K562 (cell line): ENCODE results near the gene APOL4. TPM values are rescaled to one million over a fixed set of nuclear protein-coding genes. Genes with fewer than 3 reads are reported as not detected.

ENCODE experiments used
- ATAC-seq: fragments of 200-7000 bp; cut with Tn5 transposase; 3 replicates; pipeline ENCODE4 v1.9.1; 2020; ENCODE audit warnings: moderate library complexity
- BruUV-seq: library from RNA; stranded (reverse); fragments of 400-500 nt; replicated peaks from 2 replicates; lab custom pipeline; 2021; lab: Mats Ljungman, UMichigan
- CTCF ChIA-PET: fragments of 300-600 bp; formaldehyde crosslinking; extraction: SDS; loops from one replicate; lab custom pipeline; 2021; ENCODE audit warnings: low intra/inter-chr PET ratio; lab: Yijun Ruan, JAX
- POLR2A ChIA-PET: fragments of 300-600, 350-650 bp; sonication (Branson Sonifier 250); formaldehyde crosslinking; extraction: SDS; loops from one replicate; lab custom pipeline; 2021; ENCODE audit warnings: antibody characterized with exemption, inconsistent platforms; lab: Yijun Ruan, JAX
- DNase-seq, 4 experiments: peaks; one replicate each; pipeline versions ENCODE4 v3.0.0 to v3.0.0-alpha.2; 2011 to 2018; ENCODE audit warnings: low spot score in 3 of 4, mixed read lengths in 3 of 4; ENCODE audit errors: extremely low read depth in 1 of 4
- FAIRE-seq: peaks from 2 replicates; lab custom pipeline; 2011; peaks lifted over from hg19 to GRCh38; lab: Jason Lieb, UNC
- H2AFZ ChIP-seq: 2 replicates; pipeline ENCODE4 v1.6.0; 2011; ENCODE audit warnings: low read depth, low read length, control low read depth, inconsistent platforms
- H3K27ac ChIP-seq: fragments of 200-600 bp; 3 replicates; pipeline ENCODE4 v1.8.0; 2011; ENCODE audit warnings: low read depth, mild to moderate bottlenecking, control low read depth, inconsistent platforms, low read length, moderate library complexity, mixed read lengths; ENCODE audit errors: extremely low read depth
- H3K27me3 ChIP-seq, 2 experiments: fragments of 300-600 bp in 1 of 2; 2 replicates in 1 of 2; 3 replicates in 1 of 2; pipeline versions ENCODE4 v1.6.0 to v1.8.0; 2011; ENCODE audit warnings: inconsistent platforms in 2 of 2, low read length in 2 of 2, mild to moderate bottlenecking in 1 of 2, mixed read lengths in 1 of 2, moderate library complexity in 1 of 2; ENCODE audit not compliant: control insufficient read depth in 2 of 2, insufficient read depth in 2 of 2
- H3K36me3 ChIP-seq: fragments of 300-600 bp; 3 replicates; pipeline ENCODE4 v1.8.0; 2011; ENCODE audit warnings: mild to moderate bottlenecking, low read length, inconsistent platforms; ENCODE audit not compliant: control insufficient read depth, insufficient read depth
- H3K4me1 ChIP-seq, 2 experiments: fragments of 200-600 bp in 1 of 2; replicated peaks in 1 of 2; 2 replicates in 1 of 2; 3 replicates in 1 of 2; pipeline versions ENCODE4 v1.5.1 to v1.8.0; 2011; ENCODE audit warnings: inconsistent platforms in 2 of 2, low read length in 2 of 2, mild to moderate bottlenecking in 1 of 2, mixed read lengths in 1 of 2, moderate library complexity in 1 of 2; ENCODE audit not compliant: control insufficient read depth in 2 of 2, insufficient read depth in 2 of 2
- H3K4me2 ChIP-seq: 2 replicates; pipeline ENCODE4 v1.6.1; 2011; ENCODE audit warnings: low read length, control low read depth, inconsistent platforms, mixed read lengths; ENCODE audit not compliant: insufficient read depth
- H3K4me3 ChIP-seq: fragments of 200-600 bp; sonication (generic), shearing (Covaris generic); 2 replicates; pipeline ENCODE4 v1.5.1; 2016; ENCODE audit warnings: control low read depth, inconsistent platforms
- H3K79me2 ChIP-seq: fragments of 200-600 bp; 3 replicates; pipeline ENCODE4 v1.8.0; 2011; ENCODE audit warnings: low read length, inconsistent platforms; ENCODE audit not compliant: control insufficient read depth, insufficient read depth
- H3K9ac ChIP-seq, 2 experiments: 2 replicates each; pipeline versions ENCODE4 v1.6.0 to v1.6.1; 2011; ENCODE audit warnings: low read depth in 2 of 2, low read length in 2 of 2, control low read depth in 1 of 2, inconsistent platforms in 1 of 2, mild to moderate bottlenecking in 1 of 2, mixed read lengths in 1 of 2; ENCODE audit not compliant: insufficient read depth in 1 of 2
- H3K9me1 ChIP-seq: one replicate; pipeline ENCODE4 v1.6.0; 2011; ENCODE audit warnings: inconsistent platforms, mild to moderate bottlenecking, low read length, moderate library complexity; ENCODE audit not compliant: control insufficient read depth, insufficient read depth
- H3K9me3 ChIP-seq: replicated peaks from 2 replicates; pipeline ENCODE4 v1.5.1; 2011; ENCODE audit warnings: low read depth, low read length, inconsistent platforms; ENCODE audit not compliant: control insufficient read depth, insufficient read depth
- H4K20me1 ChIP-seq: replicated peaks from 2 replicates; pipeline ENCODE4 v1.6.1; 2011; ENCODE audit warnings: low read length, inconsistent platforms, mixed read lengths; ENCODE audit not compliant: control insufficient read depth, insufficient read depth
- GABPB1 ChIP-seq: sonication (generic); formaldehyde crosslinking; IDR thresholded peaks from 2 replicates; pipeline ENCODE4 v1.8.0; 2022; ENCODE audit warnings: mild to moderate bottlenecking, missing genetic modification reagents
- HDAC3 ChIP-seq: fragments of 450-650 bp; IDR thresholded peaks from 2 replicates; pipeline ENCODE4 v1.6.1; 2018; ENCODE audit warnings: borderline replicate concordance, mild to moderate bottlenecking, moderate library complexity; ENCODE audit not compliant: partially characterized antibody
- KDM2B ChIP-seq: fragments of 250-450 bp; sonication (Bioruptor Pico); IDR thresholded peaks from 2 replicates; pipeline ENCODE4 v1.8.0; 2021; ENCODE audit warnings: mild to moderate bottlenecking, moderate library complexity
- SIN3B ChIP-seq: fragments of 450-650 bp; IDR thresholded peaks from 2 replicates; pipeline ENCODE4 v1.6.1; 2017; ENCODE audit warnings: low read depth, mild to moderate bottlenecking, moderate library complexity
- SRSF9 ChIP-seq: fragments of 200-400 bp; formaldehyde crosslinking; IDR thresholded peaks from 2 replicates; pipeline ENCODE4 v1.6.1; 2017; ENCODE audit warnings: low read depth, low read length, borderline replicate concordance
- TARDBP ChIP-seq: fragments of 450-650 bp; IDR thresholded peaks from 2 replicates; pipeline ENCODE4 v1.6.1; 2016
- WGBS: fragments of 100-300 bp; shearing (Covaris generic); methylation state at CpG from one replicate; pipeline ENCODE4 v1.1.6; 2016; ENCODE audit warnings: low coverage, mixed read lengths; ENCODE audit not compliant: insufficient coverage; ENCODE audit errors: missing lambda C conversion rate; 5-methylcytosine and 5-hydroxymethylcytosine counted together
- in situ Hi-C: fragments of 300-500 bp; cut with MboI; formaldehyde crosslinking; loops from 4 replicates; pipeline ENCODE4 v1.15.0; 2018; ENCODE audit warnings: inconsistent platforms, mixed read lengths
- intact Hi-C: fragments of 100-400 bp; cut with micrococcal nuclease; formaldehyde crosslinking; loops from 2 replicates; pipeline ENCODE4 v1.14.2; 2022
- polyA plus RNA-seq, 8 experiments: library from polyadenylated mRNA; depleted of rRNA in 4 of 8; stranded (reverse) in 5 of 8; unstranded in 3 of 8; fragments of >200 nt; fragmentation: Nextera tagmentation in 2 of 8; fragmentation: Illumina TruSeq in 1 of 8; extraction: Ambion mirVana in 2 of 8; extraction: Trizol in 1 of 8; gene quantifications; 2 replicates each; pipeline versions ENCODE4 v1.2.1 to v1.2.3, GENCODE V29; 2011 to 2014; ENCODE audit warnings: inconsistent platforms in 1 of 8, missing spikeins in 1 of 8
- total RNA-seq, 7 experiments: library from RNA; depleted of rRNA in 6 of 7; stranded (reverse); fragments of >200 nt in 6 of 7; fragmentation: Illumina TruSeq in 2 of 7; extraction: Trizol in 2 of 7; gene quantifications; 2 replicates each; pipeline versions ENCODE4 v1.2.1 to v1.2.3, GENCODE V29; 2011 to 2021; ENCODE audit warnings: low replicate concordance in 1 of 7
- TF ChIP-seq, protein P1 (sequence below): fragments of 150-350 bp; IDR thresholded peaks from 2 replicates; pipeline ENCODE4 v1.6.1; 2014; ENCODE audit warnings: low read depth, mild to moderate bottlenecking, low read length, borderline replicate concordance

Gene APOL4
- total and polyA plus RNA-seq, 9 of the 15 experiments (the other 6 are each of a cell fraction or from before 2014, with no cell fraction given) = 6.5 to 15.0 (median 9.8) TPM

DNA sequence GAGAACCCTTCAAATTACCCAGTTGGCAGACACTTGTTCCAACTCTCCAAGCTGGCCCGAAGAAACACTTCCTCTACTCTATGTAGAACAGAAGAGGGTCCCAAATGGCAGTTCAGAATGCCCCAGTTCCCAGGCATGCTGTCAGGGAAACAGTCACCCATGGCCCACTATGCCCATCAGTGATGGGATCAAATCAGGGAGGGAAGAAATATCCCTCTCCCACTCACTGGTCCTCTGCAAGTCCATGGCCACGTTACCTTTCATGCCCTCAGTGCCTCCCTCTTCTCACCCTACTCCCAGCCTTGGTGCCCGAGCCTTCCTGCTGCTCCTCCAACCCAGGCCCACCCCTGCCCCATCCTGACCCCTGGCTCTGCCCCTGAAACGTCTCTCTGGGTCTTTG is 57.7 kb downstream of the APOL4 start:
- POLR2A ChIA-PET = no interaction called here
- Histone ChIP-seq H3K9me1 (no peaks in the 10 kb centered on the region), H3K4me3 (no peak overlapping the region), H3K27ac (no peak overlapping the region), H3K9me3 (no peaks in the 10 kb centered on the region), H4K20me1 (no peaks in the 10 kb centered on the region), H3K9ac (no peak overlapping the region), H3K4me2 (no peak overlapping the region), H2AFZ (no peak overlapping the region), H3K36me3 (no peaks in the 10 kb centered on the region), H3K27me3 (peaks cover 5 to 16% of the 10 kb centered on the region in 2 experiments; a peak in 3 of 5 replicates), H3K4me1 (peaks cover 0 to 3% of the 10 kb centered on the region in 2 experiments; a peak in 1 of 5 replicates), H3K79me2 (no peaks in the 10 kb centered on the region)
- in situ Hi-C loops = loop anchor here (5.0 kb wide), 1 partner anchor 38 kb away; no protein-coding TSS in a partner anchor
- no TSS peak for BruUV-seq
- CTCF ChIA-PET = no interaction called here
- 7% methylated on average over 4 of the region's 4 CpGs for WGBS
- intact Hi-C loops = loop anchor here (5.0 kb wide), 1 partner anchor 143 kb away; no protein-coding TSS in a partner anchor
- ATAC-seq (no peak), FAIRE-seq (no peak), DNase-seq (no peak)
- TF ChIP-seq SIN3B = no peak
- no peak for TF ChIP-seq KDM2B (CRISPR knock-in tag)
- no peak for TF ChIP-seq GABPB1
- TF ChIP-seq SRSF9 = no peak
- no peak for TF ChIP-seq HDAC3
- no peak for TF ChIP-seq TARDBP
- TF ChIP-seq, protein P1, sequence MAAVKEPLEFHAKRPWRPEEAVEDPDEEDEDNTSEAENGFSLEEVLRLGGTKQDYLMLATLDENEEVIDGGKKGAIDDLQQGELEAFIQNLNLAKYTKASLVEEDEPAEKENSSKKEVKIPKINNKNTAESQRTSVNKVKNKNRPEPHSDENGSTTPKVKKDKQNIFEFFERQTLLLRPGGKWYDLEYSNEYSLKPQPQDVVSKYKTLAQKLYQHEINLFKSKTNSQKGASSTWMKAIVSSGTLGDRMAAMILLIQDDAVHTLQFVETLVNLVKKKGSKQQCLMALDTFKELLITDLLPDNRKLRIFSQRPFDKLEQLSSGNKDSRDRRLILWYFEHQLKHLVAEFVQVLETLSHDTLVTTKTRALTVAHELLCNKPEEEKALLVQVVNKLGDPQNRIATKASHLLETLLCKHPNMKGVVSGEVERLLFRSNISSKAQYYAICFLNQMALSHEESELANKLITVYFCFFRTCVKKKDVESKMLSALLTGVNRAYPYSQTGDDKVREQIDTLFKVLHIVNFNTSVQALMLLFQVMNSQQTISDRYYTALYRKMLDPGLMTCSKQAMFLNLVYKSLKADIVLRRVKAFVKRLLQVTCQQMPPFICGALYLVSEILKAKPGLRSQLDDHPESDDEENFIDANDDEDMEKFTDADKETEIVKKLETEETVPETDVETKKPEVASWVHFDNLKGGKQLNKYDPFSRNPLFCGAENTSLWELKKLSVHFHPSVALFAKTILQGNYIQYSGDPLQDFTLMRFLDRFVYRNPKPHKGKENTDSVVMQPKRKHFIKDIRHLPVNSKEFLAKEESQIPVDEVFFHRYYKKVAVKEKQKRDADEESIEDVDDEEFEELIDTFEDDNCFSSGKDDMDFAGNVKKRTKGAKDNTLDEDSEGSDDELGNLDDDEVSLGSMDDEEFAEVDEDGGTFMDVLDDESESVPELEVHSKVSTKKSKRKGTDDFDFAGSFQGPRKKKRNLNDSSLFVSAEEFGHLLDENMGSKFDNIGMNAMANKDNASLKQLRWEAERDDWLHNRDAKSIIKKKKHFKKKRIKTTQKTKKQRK = no peak
- TF ChIP-seq, all 486 proteins: peak for 0
